Stimulated activated CD8-positive, alpha-beta memory T cell treated with anti-CD3 and anti-CD28 coated beads, Interleukin-15, amount 100 ng/mL, for 1 hour (primary cell): ENCODE measurements around the gene HOOK1.
"Not testable (repeated sequence)": the region's sequence is repeated elsewhere in the genome, so short reads cannot be mapped to it uniquely, and the experiment has no call there.

Experiments used
- DNase-seq: peaks from one replicate; pipeline ENCODE4 v3.0.0-alpha.2; 2020; ENCODE audit warnings: low read depth

The HOOK1 gene

GRCh38 chr1:59819566-59820438, 5.1 kb downstream of the HOOK1 start:
- DNase-seq: no peak

- DNase-seq: no peak
Measured at GRCh38 chr1:59827055-59827643, 12.4 kb downstream of the HOOK1 start.

GRCh38 chr1:59828160-59828559, 13.4 kb downstream of the HOOK1 start:
- DNase-seq: no peak

GRCh38 chr1:59831529-59831928, 16.8 kb downstream of the HOOK1 start:
- no peak for DNase-seq

GRCh38 chr1:59833022-59833421, 18.3 kb downstream of the HOOK1 start:
- no peak for DNase-seq

- DNase-seq: no peak
Measured at GRCh38 chr1:59833991-59834390, 19.2 kb downstream of the HOOK1 start.

GRCh38 chr1:59837857-59838256, 23.1 kb downstream of the HOOK1 start:
- not testable (repeated sequence) for DNase-seq

- DNase-seq: no peak
Measured at GRCh38 chr1:59845091-59845490, 30.3 kb downstream of the HOOK1 start.

GRCh38 chr1:59846209-59846894, 31.6 kb downstream of the HOOK1 start:
- no peak for DNase-seq

GRCh38 chr1:59846895-59847282, 32.1 kb downstream of the HOOK1 start:
- no peak for DNase-seq

- no peak for DNase-seq
Measured at GRCh38 chr1:59852117-59852516, 37.4 kb downstream of the HOOK1 start.

- DNase-seq: not testable (repeated sequence)
Measured at GRCh38 chr1:59855297-59855696, 40.5 kb downstream of the HOOK1 start.

GRCh38 chr1:59856725-59857338, 42.1 kb downstream of the HOOK1 start:
- no peak for DNase-seq

GRCh38 chr1:59857679-59858354, 43.1 kb downstream of the HOOK1 start:
- no peak for DNase-seq

GRCh38 chr1:59866462-59866861, 51.7 kb downstream of the HOOK1 start:
- DNase-seq: no peak

GRCh38 chr1:59871746-59872145, 57.0 kb downstream of the HOOK1 start:
- DNase-seq: no peak

- no peak for DNase-seq
Measured at GRCh38 chr1:59877108-59877682, 62.4 kb downstream of the HOOK1 start.

- DNase-seq: no peak
Measured at GRCh38 chr1:59878370-59878769, 63.6 kb downstream of the HOOK1 start.

- DNase-seq: peak; percentile 20
Measured at GRCh38 chr1:59879574-59879973, 64.8 kb downstream of the HOOK1 start.

GRCh38 chr1:59879996-59880505, 65.3 kb downstream of the HOOK1 start:
- no peak for DNase-seq

GRCh38 chr1:59880735-59881134, 66.0 kb downstream of the HOOK1 start:
- DNase-seq: no peak
